Stimulated activated CD4-positive, alpha-beta T cell treated with anti-CD3 and anti-CD28 coated beads, Interleukin-1b, Interleukin-23, amount 100 ng/mL, for 24 hours (primary cell): ENCODE data around the gene ANKS1A.
A peak's percentile ranks its signal among the peaks of the same experiment; 100 is the strongest.
"Not testable (repeated sequence)": the region's sequence is repeated elsewhere in the genome, so short reads cannot be mapped to it uniquely, and the experiment has no call there.

Source experiments
- DNase-seq, 4 experiments: peaks; one replicate each; pipeline ENCODE4 v3.0.0-alpha.2; 2020; ENCODE audit warnings: low read depth in 4 of 4, low spot score in 1 of 4

The ANKS1A gene

GRCh38 chr6:34885837-34886236 is 3.2 kb upstream of the ANKS1A start:
- DNase-seq = not testable (repeated sequence)

GRCh38 chr6:34887753-34888513 is 1.1 kb upstream of the ANKS1A start, which contains the start of gene TAF11:
Gene TAF11 (minus strand): TSS chr6:34888042. CDS start chr6:34887957, 85 bp downstream.
- peak; percentile 74 to 88 (median 80) for DNase-seq

GRCh38 chr6:34888514-34888856 is 570 bp upstream of the ANKS1A start:
- no peak for DNase-seq

- DNase-seq = no peak
Measured at GRCh38 chr6:34890533-34890925, 1.5 kb downstream of the ANKS1A start.

GRCh38 chr6:34891296-34891695 is 2.2 kb downstream of the ANKS1A start:
- no peak for DNase-seq

GRCh38 chr6:34894693-34895092 is 5.6 kb downstream of the ANKS1A start:
- DNase-seq = no peak

GRCh38 chr6:34897130-34897529 is 8.1 kb downstream of the ANKS1A start:
- no peak for DNase-seq

- DNase-seq = no peak
Measured at GRCh38 chr6:34897716-34898115, 8.7 kb downstream of the ANKS1A start.

- not testable (repeated sequence) for DNase-seq
Measured at GRCh38 chr6:34899748-34900147, 10.7 kb downstream of the ANKS1A start.

- DNase-seq = no peak
Measured at GRCh38 chr6:34900321-34901031, 11.4 kb downstream of the ANKS1A start.

GRCh38 chr6:34901930-34902329 is 12.9 kb downstream of the ANKS1A start:
- no peak for DNase-seq

- DNase-seq = no peak
Measured at GRCh38 chr6:34904990-34905613, 16.0 kb downstream of the ANKS1A start.

GRCh38 chr6:34906826-34907225 is 17.8 kb downstream of the ANKS1A start:
- no peak for DNase-seq

GRCh38 chr6:34908194-34908593 is 19.1 kb downstream of the ANKS1A start:
- DNase-seq = no peak

GRCh38 chr6:34909320-34909883 is 20.3 kb downstream of the ANKS1A start:
- no peak for DNase-seq

GRCh38 chr6:34911822-34912221 is 22.8 kb downstream of the ANKS1A start:
- DNase-seq = no peak

GRCh38 chr6:34912715-34913464 is 23.8 kb downstream of the ANKS1A start:
- peak in 2 of 4 experiments; percentile 9 to 13 for DNase-seq

GRCh38 chr6:34914358-34914757 is 25.3 kb downstream of the ANKS1A start:
- no peak for DNase-seq

- DNase-seq = no peak
Measured at GRCh38 chr6:34916348-34916967, 27.4 kb downstream of the ANKS1A start.

GRCh38 chr6:34917626-34918285 is 28.7 kb downstream of the ANKS1A start:
- no peak for DNase-seq
